Tibial nerve (tissue), 3 donors: ENCODE data around the gene SLIT3.

Source experiments
- CTCF ChIP-seq, 5 experiments: fragments of 200-600 bp in 3 of 5; fragments of 450-650 bp in 2 of 5; sonication (generic) in 3 of 5; IDR thresholded peaks; one replicate each; pipeline ENCODE4 v1.5.1; 2016 to 2019; ENCODE audit warnings: antibody characterized with exemption in 5 of 5, mild to moderate bottlenecking in 3 of 5, moderate library complexity in 2 of 5
- POLR2A ChIP-seq, 2 donors: fragments of 450-650 bp; IDR thresholded peaks; one replicate each; pipeline ENCODE4 v1.6.1; 2017; ENCODE audit warnings: antibody characterized with exemption in 2 of 2, mild to moderate bottlenecking in 2 of 2, moderate library complexity in 2 of 2

- no peak for TF ChIP-seq CTCF (IDR thresholded peaks at IDR 0.05)
- TF ChIP-seq POLR2A (IDR thresholded peaks at IDR 0.05), result no peak
Observed at GRCh38 chr5:168723037-168723436, 577.9 kb downstream of the SLIT3 start.
